Retinal pigment epithelial cell (primary cell): ENCODE measurements around the gene COPZ1.
A peak's percentile ranks its signal among the peaks of the same experiment; 100 is the strongest.

ENCODE experiments used
- DNase-seq: peaks from one replicate; pipeline ENCODE4 v3.0.0-alpha.2; 2010; ENCODE audit warnings: low read depth
- H3K4me3 ChIP-seq: 2 replicates; pipeline ENCODE4 v1.5.1; 2011; ENCODE audit warnings: mild to moderate bottlenecking, low read length, control low read depth, moderate library complexity
- CTCF ChIP-seq: conservative IDR thresholded peaks from 2 replicates; pipeline ENCODE4 v1.5.1; 2011; ENCODE audit warnings: low read depth, low read length, control low read depth, inconsistent platforms

The COPZ1 gene

DNA sequence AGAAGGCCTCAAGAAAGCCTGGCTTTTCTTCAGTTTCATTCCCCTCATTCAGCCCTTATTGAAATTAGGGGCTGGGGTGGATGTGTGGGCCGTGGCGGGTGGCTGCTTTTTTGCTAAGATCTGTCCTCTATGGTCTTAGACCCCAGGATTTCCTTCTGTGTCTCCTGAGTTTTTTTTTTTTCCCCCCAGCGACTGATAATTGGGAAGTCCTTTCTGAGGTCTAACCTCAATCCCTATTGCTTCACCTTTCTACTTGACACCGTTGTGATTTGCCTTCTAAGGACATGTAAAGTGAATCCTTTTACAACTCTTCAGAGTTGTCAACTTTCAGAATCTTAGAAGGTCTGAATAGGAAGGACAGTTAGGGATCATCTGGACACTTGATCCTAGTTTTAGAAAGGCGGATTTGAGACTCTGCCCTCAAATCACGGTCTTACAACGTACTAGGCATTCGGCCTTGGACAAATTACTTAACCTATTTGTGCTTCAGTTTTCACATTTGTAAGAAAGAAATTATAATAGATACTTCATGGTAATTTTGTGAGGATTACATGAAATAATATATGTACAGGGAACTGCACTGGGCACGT lies 34.9 kb downstream of the COPZ1 start:
- TF ChIP-seq CTCF = no peak
- H3K4me3 ChIP-seq = peak overlapping the region; percentile 46
- no peak for DNase-seq

DNA sequence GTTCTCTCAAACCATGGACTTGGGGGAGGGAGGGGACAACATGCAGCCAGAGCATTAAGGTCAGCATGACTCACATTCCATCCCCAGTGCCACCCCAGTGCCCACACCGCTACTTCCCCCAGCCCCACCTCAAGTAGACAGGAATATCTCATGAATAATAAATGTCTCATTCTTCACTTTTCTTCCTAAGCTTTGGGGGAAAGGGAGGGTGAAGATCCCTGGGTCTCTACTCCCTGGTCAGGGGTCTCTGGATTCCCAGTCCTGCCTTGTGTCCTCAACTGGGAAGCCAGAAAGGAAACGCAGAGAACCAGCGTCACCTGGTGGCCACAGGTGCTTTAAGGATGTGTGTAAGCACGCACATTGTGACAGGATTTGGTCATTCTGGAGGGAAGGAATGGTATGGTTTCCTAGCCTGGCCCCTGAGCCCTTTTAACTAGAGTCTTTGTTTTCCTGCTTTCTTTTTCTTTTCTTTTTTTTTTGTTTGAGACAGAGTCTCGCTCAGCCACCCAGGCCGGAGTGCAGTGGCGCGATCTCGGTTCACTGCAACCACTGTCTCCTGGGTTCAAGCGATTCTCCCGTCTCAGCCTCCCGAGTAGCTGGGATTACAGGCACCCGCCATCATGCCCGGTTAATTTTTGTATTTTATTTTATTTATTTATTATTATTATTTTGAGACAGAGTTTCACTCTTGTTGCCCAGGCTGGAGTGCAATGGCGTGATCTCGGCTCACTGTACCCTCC lies 36.0 kb downstream of the COPZ1 start:
- DNase-seq = no peak
- H3K4me3 ChIP-seq = no peak overlapping the region
- peak; percentile 94 for TF ChIP-seq CTCF

DNA sequence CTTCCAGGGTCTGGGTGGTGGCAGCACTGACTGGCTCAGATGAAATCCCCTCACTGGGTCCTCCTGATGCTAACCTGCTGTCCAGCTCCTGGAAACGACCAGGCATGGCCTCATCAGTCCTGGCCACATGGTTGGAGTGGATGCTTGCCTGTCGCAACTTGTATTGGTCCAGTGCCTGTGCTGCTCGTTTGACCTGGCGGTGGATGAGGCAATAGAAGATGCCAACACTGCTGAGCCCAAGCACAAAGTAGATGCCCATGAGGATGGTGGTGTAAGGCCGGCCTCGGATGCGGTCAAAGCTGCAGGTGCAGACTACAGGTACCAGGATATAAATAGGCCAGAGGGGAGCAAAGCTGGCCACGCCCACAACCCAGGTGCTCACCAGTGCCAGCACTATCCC lies 38.1 kb downstream of the COPZ1 start:
- no peak for DNase-seq
- no peak for TF ChIP-seq CTCF
- no peak overlapping the region for H3K4me3 ChIP-seq

GRCh38 chr12:54363618-54364017 lies 38.7 kb downstream of the COPZ1 start:
- no peak for TF ChIP-seq CTCF
- DNase-seq = no peak
- no peak overlapping the region for H3K4me3 ChIP-seq

DNA sequence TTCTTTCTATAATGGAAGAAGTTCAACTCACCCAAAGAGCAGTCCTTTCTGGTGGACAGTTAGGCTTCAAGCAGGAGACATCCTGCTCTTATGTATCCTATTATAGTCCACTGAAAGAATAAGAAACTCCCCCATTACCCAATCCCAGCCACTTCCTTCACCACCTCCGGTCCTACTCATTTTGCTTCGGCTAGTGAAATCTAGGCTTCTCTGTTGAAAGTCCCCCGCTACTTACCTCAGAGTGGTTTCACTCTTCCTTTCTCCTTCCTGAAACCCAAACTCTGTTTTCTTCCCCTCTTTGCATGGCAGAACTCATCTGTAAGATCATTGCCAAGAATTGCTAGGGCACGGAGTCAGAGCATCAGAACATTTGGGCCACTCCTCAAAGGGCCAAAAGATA lies 39.5 kb downstream of the COPZ1 start, which contains the start of gene GPR84:
GPR84 (minus strand) TSS at position 74 of the 400 bp plus-strand sequence. CDS start 635 bp downstream, outside the sequence.
- no peak for DNase-seq
- H3K4me3 ChIP-seq = no peak within 1 kb of the TSS
- no peak for TF ChIP-seq CTCF

DNA sequence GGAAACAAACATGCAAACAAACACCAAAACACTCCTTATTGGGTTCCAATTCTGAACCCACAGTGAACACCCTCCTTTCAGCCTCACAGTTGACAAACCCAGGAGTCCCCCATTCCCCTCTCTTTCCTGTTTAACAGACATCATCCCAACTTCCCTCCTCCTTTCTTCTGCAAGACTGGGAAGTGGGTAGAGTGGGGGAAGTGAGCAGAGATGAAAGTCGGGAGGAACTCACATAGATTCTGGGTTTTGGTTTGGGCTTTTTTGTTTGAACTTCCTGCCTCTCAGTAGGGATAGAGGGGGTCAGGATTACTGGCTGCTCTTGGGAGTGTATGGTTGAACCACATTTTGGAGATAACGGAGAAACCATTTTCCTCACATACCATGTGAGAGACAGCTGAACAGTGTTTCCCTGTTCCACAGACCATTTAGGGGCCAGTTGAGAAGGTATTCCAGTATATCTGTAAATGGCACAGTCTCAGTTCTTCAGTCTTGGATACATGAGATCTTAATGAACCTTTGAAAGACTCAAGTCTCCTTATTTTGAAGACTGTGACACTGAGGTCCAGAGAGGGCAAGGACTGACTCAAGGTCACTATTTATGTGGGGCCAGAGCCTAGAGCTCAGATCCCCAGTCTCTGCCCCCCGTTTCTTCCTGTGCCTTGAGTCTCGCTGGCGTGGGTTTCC lies 43.2 kb downstream of the COPZ1 start:
- TF ChIP-seq CTCF = no peak
- H3K4me3 ChIP-seq = no peak overlapping the region
- DNase-seq = no peak
